A549 treated with RU486 at 1 μM for 4 hours (cell line): ENCODE data around the gene MICB. TPM values are rescaled to one million over a fixed set of nuclear protein-coding genes. Genes with fewer than 3 reads are reported as not detected.

Experiments
- total RNA-seq: library from RNA; stranded (reverse); fragments of 200-300 nt; extraction: Qiagen RNA extraction; gene quantifications from 5 replicates; pipeline ENCODE4 v1.2.3, GENCODE V29; 2022; ENCODE audit warnings: low read depth

The MICB gene
- total RNA-seq: 6.0 to 8.4 TPM (median 7.5 TPM) in 5 replicates

GRCh38 chr6:31497531-31498476, at the start of gene MICB:
MICB (plus strand) TSS chr6:31498145; CDS start chr6:31498194, 49 bp downstream.

GRCh38 chr6:31528821-31529328, 30.9 kb downstream of the MICB start, which contains the start of gene MCCD1:
MCCD1 (plus strand) TSS chr6:31528962; CDS start chr6:31529015, 53 bp downstream.

GRCh38 chr6:31541658-31542521, 43.9 kb downstream of the MICB start, which contains the start of gene DDX39B:
DDX39B (minus strand) TSS chr6:31542003; CDS start chr6:31540532, 1,471 bp downstream.

DNA sequence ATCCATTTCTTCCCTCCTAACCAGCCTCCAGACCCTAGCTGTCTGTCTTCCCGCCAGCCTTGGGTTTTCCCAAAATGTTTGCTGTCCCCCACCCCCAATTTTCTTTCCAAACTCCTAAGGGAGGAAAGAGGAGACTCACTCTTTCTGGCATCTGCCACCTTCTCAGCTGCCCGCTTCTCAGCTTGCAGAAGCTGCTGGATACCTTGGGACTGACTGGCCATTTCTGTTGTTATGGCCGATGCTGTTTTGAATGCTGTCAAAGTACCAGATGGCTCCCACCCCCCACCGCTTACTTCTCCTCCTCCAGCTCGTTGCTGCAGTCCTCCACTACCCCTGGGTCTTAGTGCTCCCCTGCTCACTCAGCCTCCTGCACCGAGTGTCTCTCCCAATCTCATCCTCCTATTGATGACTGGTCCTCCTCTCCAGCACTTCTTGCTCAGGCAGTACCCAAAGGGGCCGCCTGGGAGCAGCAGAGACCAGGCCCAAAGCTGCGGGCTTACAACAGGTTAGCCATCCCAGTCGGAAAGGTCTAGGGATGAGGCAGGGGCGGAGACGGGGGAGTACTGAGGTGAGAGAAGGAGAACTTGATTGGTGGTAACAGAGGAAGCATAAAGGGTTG, 48.5 kb downstream of the MICB start, which contains the start of gene ATP6V1G2:
ATP6V1G2 (minus strand) TSS at position 270 of the 619 bp plus-strand sequence; CDS start at position 221, 49 bp downstream.

DNA sequence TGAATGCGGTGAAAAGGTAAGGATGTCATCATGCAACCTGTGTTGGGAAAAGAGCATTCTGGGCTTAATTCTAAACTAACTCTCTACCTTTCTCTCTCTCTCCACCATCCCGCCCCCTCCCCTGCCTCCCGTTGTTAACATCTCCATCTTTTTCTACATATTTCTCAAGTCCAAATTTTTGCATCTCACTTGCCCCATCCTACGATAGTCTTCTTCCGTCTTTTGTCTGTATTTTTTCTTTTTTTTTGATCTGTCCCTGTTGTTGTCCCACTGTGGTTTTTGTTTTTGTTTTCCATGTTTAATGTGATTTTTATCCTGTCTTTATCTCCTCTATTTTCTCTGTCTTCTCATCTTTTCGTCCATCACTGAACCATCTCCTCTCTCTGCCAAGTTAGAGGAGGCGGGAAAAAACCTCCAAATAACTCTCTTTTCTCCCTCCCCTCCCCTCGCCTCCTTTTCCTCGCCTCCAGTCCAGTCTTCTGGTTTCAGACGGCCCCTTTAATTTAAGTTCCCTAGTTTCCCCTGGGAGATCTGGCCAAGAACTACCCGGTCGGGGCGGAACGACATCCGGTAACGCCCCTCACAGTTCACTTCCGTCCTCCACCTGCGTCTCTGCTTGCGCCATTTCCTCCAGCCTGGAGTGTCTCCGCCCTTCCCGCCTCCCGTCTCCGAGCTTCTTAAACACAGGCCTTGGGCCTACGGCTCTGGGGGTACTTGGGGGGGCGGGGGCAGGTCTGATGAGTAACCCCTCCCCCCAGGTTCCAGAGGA, 49.2 kb downstream of the MICB start, which contains the start of gene NFKBIL1:
NFKBIL1 (plus strand) TSS at position 651 of the 769 bp plus-strand sequence; CDS start at position 738, 87 bp downstream.

Other genes with a start within 250 kb of the MICB start
- gene HLA-C, start 226.1 kb upstream of the MICB start, total RNA-seq: 44.7 to 60.0 TPM (median 50.9 TPM) in 5 replicates
- 24.5 to 36.5 TPM (median 29.0 TPM) in 5 replicates for gene HLA-B, start 141.0 kb upstream of the MICB start, total RNA-seq
- gene MICA, start 94.5 kb upstream of the MICB start, total RNA-seq: 25.6 to 27.7 TPM (median 26.8 TPM) in 5 replicates
- gene MCCD1, start 30.8 kb downstream of the MICB start, total RNA-seq: not detected in 5 replicates
- gene DDX39B, start 43.9 kb downstream of the MICB start, total RNA-seq: 340 to 430 TPM (median 406 TPM) in 5 replicates
- 0.48 to 0.86 TPM (median 0.65 TPM) in 5 replicates for gene ATP6V1G2, start 48.5 kb downstream of the MICB start, total RNA-seq
- 9.3 to 11.8 TPM (median 11.3 TPM) in 5 replicates for gene NFKBIL1, start 49.5 kb downstream of the MICB start, total RNA-seq
- gene LTA, start 74.1 kb downstream of the MICB start, total RNA-seq: 0.10 TPM in 1 of 5 replicates, not detected in the others
- 0.10 to 0.19 TPM in 2 of 5 replicates, not detected in the others for gene TNF, start 77.4 kb downstream of the MICB start, total RNA-seq
- gene LTB, start 84.3 kb downstream of the MICB start, total RNA-seq: 0.25 to 0.57 TPM (median 0.49 TPM) in 4 of 5 replicates, not detected in the other
- gene LST1, start 88.1 kb downstream of the MICB start, total RNA-seq: 0.28 to 1.3 TPM in 2 of 5 replicates, not detected in the others
- not detected in 5 replicates for gene NCR3, start 94.9 kb downstream of the MICB start, total RNA-seq
- not detected in 5 replicates for gene AIF1, start 117.1 kb downstream of the MICB start, total RNA-seq
- 64.9 to 89.6 TPM (median 85.2 TPM) in 5 replicates for gene PRRC2A, start 122.6 kb downstream of the MICB start, total RNA-seq
- gene BAG6, start 154.5 kb downstream of the MICB start, total RNA-seq: 107 to 155 TPM (median 142 TPM) in 5 replicates
- 2.8 to 3.3 TPM (median 2.9 TPM) in 5 replicates for gene APOM, start 157.7 kb downstream of the MICB start, total RNA-seq
- 10.4 to 12.9 TPM (median 12.5 TPM) in 5 replicates for gene C6orf47, start 162.6 kb downstream of the MICB start, total RNA-seq
- 10.0 to 13.7 TPM (median 13.3 TPM) in 5 replicates for gene GPANK1, start 166.9 kb downstream of the MICB start, total RNA-seq
- gene CSNK2B, start 167.9 kb downstream of the MICB start, total RNA-seq: 168 to 197 TPM (median 178 TPM) in 5 replicates
- 3.7 to 6.0 TPM (median 4.3 TPM) in 5 replicates for gene LY6G5B, start 171.8 kb downstream of the MICB start, total RNA-seq
- gene LY6G5C, start 182.9 kb downstream of the MICB start, total RNA-seq: 0.77 to 1.9 TPM (median 1.2 TPM) in 5 replicates
- 14.1 to 20.1 TPM (median 18.3 TPM) in 5 replicates for gene ABHD16A, start 205.2 kb downstream of the MICB start, total RNA-seq
- gene LY6G6F, start 208.7 kb downstream of the MICB start, total RNA-seq: not detected in 5 replicates
- not detected in 5 replicates for gene LY6G6D, start 217.2 kb downstream of the MICB start, total RNA-seq
- 0.20 TPM in 1 of 5 replicates, not detected in the others for gene LY6G6C, start 223.6 kb downstream of the MICB start, total RNA-seq
- not detected in 5 replicates for gene MPIG6B, start 225.2 kb downstream of the MICB start, total RNA-seq
- 26.5 to 32.4 TPM (median 29.4 TPM) in 5 replicates for gene DDAH2, start 231.2 kb downstream of the MICB start, total RNA-seq
- gene CLIC1, start 238.4 kb downstream of the MICB start, total RNA-seq: 476 to 542 TPM (median 495 TPM) in 5 replicates
- gene MSH5, start 241.9 kb downstream of the MICB start, total RNA-seq: 10.2 to 14.3 TPM (median 13.0 TPM) in 5 replicates